Thoracic aorta (tissue), 2 donors: Measurements from ENCODE around the gene PTGR1. TPM values are rescaled to one million over a fixed set of nuclear protein-coding genes. Genes with fewer than 3 reads are reported as not detected.

Source experiments
- ATAC-seq: fragments of 150-250 bp; one replicate; pipeline ENCODE4 v1.8.0; 2017; ENCODE audit warnings: low read depth; ENCODE audit not compliant: insufficient number of reproducible peaks, low FRiP score
- DNase-seq: peaks from one replicate; pipeline ENCODE4 v3.0.0-alpha.2; 2020; ENCODE audit warnings: low spot score
- H3K27ac ChIP-seq, 2 donors: fragments of 200-600 bp; sonication (generic); 1 replicate in 1 of 2; 2 replicates in 1 of 2; pipeline ENCODE4 v1.5.1; 2016; ENCODE audit warnings: mild to moderate bottlenecking in 2 of 2, moderate library complexity in 2 of 2
- H3K27me3 ChIP-seq: fragments of 200-600 bp; sonication (generic); replicated peaks from 2 replicates; pipeline ENCODE4 v1.6.0; 2016; ENCODE audit warnings: mild to moderate bottlenecking; ENCODE audit not compliant: insufficient read depth
- H3K36me3 ChIP-seq: fragments of 200-600 bp; sonication (generic); one replicate; pipeline ENCODE4 v1.5.1; 2016
- H3K4me1 ChIP-seq, 2 donors: fragments of 200-600 bp; sonication (generic); 1 replicate in 1 of 2; 2 replicates in 1 of 2; pipeline versions ENCODE4 v1.5.1 to v1.6.0; 2016; ENCODE audit warnings: low read depth in 2 of 2, mild to moderate bottlenecking in 1 of 2; ENCODE audit not compliant: control insufficient read depth in 1 of 2
- H3K4me3 ChIP-seq: fragments of 200-600 bp; sonication (generic); 2 replicates; pipeline ENCODE4 v1.5.1; 2016; ENCODE audit warnings: mild to moderate bottlenecking
- H3K9me3 ChIP-seq: fragments of 200-600 bp; sonication (generic); 2 replicates; pipeline ENCODE4 v1.5.1; 2016
- CTCF ChIP-seq: fragments of 200-600 bp; sonication (generic); IDR thresholded peaks from one replicate; pipeline ENCODE4 v1.5.1; 2019; ENCODE audit warnings: antibody characterized with exemption
- total RNA-seq, 2 donors: library from RNA; depleted of rRNA; stranded (reverse); fragments of >200 nt; gene quantifications; one replicate each; pipeline versions ENCODE4 v1.1.0 to v1.2.3, GENCODE V29; 2016

PTGR1 gene
- total RNA-seq, 2 donors from 2014 or later = 20.2 to 34.4 TPM

- no peak for ATAC-seq
- DNase-seq = no peak
- no peaks in the 10 kb centered on the region for H3K36me3 ChIP-seq
- H3K27ac ChIP-seq = no peak overlapping the region
- no peaks in the 10 kb centered on the region for H3K4me1 ChIP-seq
- no peak for TF ChIP-seq CTCF
- H3K27me3 ChIP-seq = no peaks in the 10 kb centered on the region
- H3K4me3 ChIP-seq = no peak overlapping the region
- H3K9me3 ChIP-seq = no peaks in the 10 kb centered on the region
Measured at GRCh38 chr9:111613436-111614040, 14.1 kb upstream of the PTGR1 start.

GRCh38 chr9:111610845-111611244 lies 11.4 kb upstream of the PTGR1 start:
- Histone ChIP-seq H3K27ac (no peak overlapping the region), H3K36me3 (no peaks in the 10 kb centered on the region), H3K27me3 (no peaks in the 10 kb centered on the region), H3K9me3 (no peaks in the 10 kb centered on the region), H3K4me3 (no peak overlapping the region), H3K4me1 (no peaks in the 10 kb centered on the region)
- ATAC-seq (no peak), DNase-seq (no peak)
- TF ChIP-seq CTCF = no peak

- H3K27ac ChIP-seq = no peak overlapping the region
- H3K4me1 ChIP-seq = no peaks in the 10 kb centered on the region
- no peak overlapping the region for H3K4me3 ChIP-seq
- no peaks in the 10 kb centered on the region for H3K27me3 ChIP-seq
- H3K9me3 ChIP-seq = no peaks in the 10 kb centered on the region
- ATAC-seq (no peak), DNase-seq (no peak)
- no peak for TF ChIP-seq CTCF
- H3K36me3 ChIP-seq = no peaks in the 10 kb centered on the region
Measured at GRCh38 chr9:111610149-111610548, 10.7 kb upstream of the PTGR1 start.

- no peaks in the 10 kb centered on the region for H3K4me1 ChIP-seq
- no peaks in the 10 kb centered on the region for H3K9me3 ChIP-seq
- DNase-seq (no peak), ATAC-seq (no peak)
- H3K27ac ChIP-seq = no peak overlapping the region
- TF ChIP-seq CTCF = no peak
- H3K27me3 ChIP-seq = no peaks in the 10 kb centered on the region
- no peak overlapping the region for H3K4me3 ChIP-seq
- no peaks in the 10 kb centered on the region for H3K36me3 ChIP-seq
Measured at GRCh38 chr9:111605041-111605559, 5.7 kb upstream of the PTGR1 start.

- ATAC-seq = no peak
- no peak overlapping the region for H3K27ac ChIP-seq
- no peak overlapping the region for H3K4me3 ChIP-seq
- DNase-seq = no peak
- H3K36me3 ChIP-seq = no peaks in the 10 kb centered on the region
- no peaks in the 10 kb centered on the region for H3K27me3 ChIP-seq
- no peak for TF ChIP-seq CTCF
- H3K4me1 ChIP-seq = no peaks in the 10 kb centered on the region
- no peaks in the 10 kb centered on the region for H3K9me3 ChIP-seq
Measured at GRCh38 chr9:111604054-111604615, 4.7 kb upstream of the PTGR1 start.
